HepG2 (cell line): Measurements from ENCODE around the gene DLST.

Source experiments
- ETV5 ChIP-seq: IDR thresholded peaks from 2 replicates; pipeline ENCODE4 v1.6.1; 2018; ENCODE audit warnings: missing biosample characterization, missing genetic modification reagents, inconsistent platforms, borderline replicate concordance
- MTF2 ChIP-seq: sonication (generic); formaldehyde crosslinking; IDR thresholded peaks from 2 replicates; pipeline ENCODE4 v1.5.0; 2020; ENCODE audit warnings: missing genetic modification reagents, borderline replicate concordance
- RBM22 ChIP-seq: fragments of 200-400 bp; formaldehyde crosslinking; optimal IDR thresholded peaks from 2 replicates; pipeline ENCODE3; 2017; ENCODE audit warnings: mild to moderate bottlenecking, low read length, moderate library complexity
- SRF ChIP-seq: IDR thresholded peaks from 2 replicates; pipeline ENCODE4 v1.6.1; 2011; ENCODE audit warnings: mild to moderate bottlenecking, low read depth, low read length, moderate library complexity
- TF ChIP-seq, protein P1 (sequence below): sonication (generic); formaldehyde crosslinking; IDR thresholded peaks from one replicate; pipeline ENCODE4 v1.5.1; 2020; ENCODE audit warnings: mild to moderate bottlenecking, missing genetic modification reagents; ENCODE audit errors: not compliant biosample characterization

- TF ChIP-seq ETV5 (CRISPR knock-in tag) (no peak), RBM22 (no peak), SRF (no peak), MTF2 (CRISPR knock-in tag) (no peak)
- TF ChIP-seq, protein P1, sequence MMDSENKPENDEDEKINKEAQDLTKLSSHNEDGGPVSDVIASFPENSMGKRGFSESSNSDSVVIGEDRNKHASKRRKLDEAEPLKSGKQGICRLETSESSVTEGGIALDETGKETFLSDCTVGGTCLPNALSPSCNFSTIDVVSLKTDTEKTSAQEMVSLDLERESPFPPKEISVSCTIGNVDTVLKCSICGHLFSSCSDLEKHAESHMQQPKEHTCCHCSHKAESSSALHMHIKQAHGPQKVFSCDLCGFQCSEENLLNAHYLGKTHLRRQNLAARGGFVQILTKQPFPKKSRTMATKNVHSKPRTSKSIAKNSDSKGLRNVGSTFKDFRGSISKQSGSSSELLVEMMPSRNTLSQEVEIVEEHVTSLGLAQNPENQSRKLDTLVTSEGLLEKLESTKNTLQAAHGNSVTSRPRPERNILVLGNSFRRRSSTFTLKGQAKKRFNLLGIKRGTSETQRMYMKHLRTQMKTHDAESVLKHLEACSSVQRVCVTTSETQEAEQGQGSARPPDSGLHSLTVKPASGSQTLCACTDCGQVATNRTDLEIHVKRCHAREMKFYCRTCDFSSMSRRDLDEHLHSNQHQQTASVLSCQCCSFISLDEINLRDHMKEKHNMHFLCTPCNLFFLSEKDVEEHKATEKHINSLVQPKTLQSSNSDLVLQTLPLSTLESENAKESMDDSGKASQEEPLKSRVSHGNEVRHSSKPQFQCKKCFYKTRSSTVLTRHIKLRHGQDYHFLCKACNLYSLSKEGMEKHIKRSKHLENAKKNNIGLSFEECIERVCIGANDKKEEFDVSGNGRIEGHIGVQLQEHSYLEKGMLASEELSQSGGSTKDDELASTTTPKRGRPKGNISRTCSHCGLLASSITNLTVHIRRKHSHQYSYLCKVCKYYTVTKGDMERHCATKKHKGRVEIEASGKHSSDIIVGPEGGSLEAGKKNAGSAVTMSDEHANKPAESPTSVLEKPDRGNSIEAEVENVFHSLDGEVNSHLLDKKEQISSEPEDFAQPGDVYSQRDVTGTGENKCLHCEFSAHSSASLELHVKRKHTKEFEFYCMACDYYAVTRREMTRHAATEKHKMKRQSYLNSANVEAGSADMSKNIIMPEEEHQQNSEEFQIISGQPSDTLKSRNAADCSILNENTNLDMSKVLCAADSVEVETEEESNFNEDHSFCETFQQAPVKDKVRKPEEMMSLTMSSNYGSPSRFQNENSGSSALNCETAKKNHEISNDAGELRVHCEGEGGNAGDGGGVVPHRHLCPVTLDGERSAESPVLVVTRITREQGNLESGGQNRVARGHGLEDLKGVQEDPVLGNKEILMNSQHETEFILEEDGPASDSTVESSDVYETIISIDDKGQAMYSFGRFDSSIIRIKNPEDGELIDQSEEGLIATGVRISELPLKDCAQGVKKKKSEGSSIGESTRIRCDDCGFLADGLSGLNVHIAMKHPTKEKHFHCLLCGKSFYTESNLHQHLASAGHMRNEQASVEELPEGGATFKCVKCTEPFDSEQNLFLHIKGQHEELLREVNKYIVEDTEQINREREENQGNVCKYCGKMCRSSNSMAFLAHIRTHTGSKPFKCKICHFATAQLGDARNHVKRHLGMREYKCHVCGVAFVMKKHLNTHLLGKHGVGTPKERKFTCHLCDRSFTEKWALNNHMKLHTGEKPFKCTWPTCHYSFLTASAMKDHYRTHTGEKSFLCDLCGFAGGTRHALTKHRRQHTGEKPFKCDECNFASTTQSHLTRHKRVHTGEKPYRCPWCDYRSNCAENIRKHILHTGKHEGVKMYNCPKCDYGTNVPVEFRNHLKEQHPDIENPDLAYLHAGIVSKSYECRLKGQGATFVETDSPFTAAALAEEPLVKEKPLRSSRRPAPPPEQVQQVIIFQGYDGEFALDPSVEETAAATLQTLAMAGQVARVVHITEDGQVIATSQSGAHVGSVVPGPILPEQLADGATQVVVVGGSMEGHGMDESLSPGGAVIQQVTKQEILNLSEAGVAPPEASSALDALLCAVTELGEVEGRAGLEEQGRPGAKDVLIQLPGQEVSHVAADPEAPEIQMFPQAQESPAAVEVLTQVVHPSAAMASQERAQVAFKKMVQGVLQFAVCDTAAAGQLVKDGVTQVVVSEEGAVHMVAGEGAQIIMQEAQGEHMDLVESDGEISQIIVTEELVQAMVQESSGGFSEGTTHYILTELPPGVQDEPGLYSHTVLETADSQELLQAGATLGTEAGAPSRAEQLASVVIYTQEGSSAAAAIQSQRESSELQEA = no peak
Measured at GRCh38 chr14:74859757-74860552, 21.8 kb upstream of the DLST start.
